Activated CD8-positive, alpha-beta memory T cell treated with anti-CD3 and anti-CD28 coated beads, Interleukin-2, amount 50 U/mL, for 24 hours (primary cell): ENCODE data around the gene MTFR2.

ENCODE experiments used
- DNase-seq: peaks from one replicate; pipeline ENCODE4 v3.0.0-alpha.2; 2020; ENCODE audit errors: extremely low read depth

Gene MTFR2

DNA sequence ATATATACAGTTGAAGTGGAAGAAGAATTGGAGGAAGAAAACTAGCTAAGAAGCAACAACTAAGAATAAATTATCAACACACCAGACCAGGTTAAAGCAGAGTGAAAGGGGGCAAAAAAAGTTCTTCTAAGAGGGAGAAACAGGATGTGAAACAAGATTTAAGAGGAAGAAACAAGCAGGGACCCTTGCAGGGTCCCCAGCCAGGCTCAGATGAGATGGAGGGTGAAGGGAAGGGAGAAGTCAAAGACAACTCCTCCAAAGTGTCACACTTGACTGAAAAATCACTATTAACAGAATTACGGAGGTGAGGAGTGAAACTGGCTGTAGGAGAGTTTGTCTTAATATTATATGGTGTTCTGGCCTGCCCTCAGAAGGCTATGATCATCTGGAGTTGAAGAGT is 65.4 kb downstream of the MTFR2 start:
- DNase-seq, result no peak

DNA sequence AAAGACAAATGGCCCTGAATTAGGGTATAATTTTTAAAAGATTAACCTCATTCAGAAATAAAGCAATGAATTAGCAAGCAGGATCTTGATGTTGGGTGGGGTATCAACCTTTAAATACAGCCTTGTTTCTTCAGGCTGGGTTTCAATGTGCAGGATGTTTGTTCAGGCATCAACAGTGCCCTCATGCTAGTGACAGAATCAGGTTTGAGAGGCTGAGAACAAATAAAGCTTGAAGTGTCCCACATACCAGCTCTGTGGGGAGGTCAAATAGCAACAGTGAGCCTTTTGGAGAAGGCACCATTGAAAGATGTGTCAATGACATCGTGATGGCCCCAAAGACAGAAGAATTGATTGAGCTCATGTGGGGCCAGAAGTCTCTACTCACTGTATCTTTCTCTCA is 68.2 kb downstream of the MTFR2 start:
- DNase-seq, result no peak

DNA sequence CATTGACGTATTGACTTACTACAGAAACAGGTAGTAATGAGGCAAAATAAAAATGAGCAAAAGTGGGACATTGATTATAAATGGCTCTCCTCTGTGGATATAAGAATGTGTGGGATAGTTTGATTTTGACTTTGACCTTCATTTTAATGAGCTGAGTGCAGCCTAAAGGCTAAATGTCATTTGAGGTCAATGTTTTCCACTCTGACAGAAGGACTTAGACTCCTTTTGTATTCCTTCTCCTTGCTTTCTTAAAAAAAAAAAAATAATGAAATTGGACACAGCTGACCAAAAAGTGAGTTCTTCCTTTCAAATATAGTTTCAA is 68.6 kb downstream of the MTFR2 start:
- no peak for DNase-seq
